Mesodermal cell (in vitro differentiated cells): ENCODE results near the gene SLC66A1.

ENCODE experiments used
- H3K27ac ChIP-seq: 2 replicates; pipeline ENCODE4 v1.7.0; 2013; ENCODE audit warnings: mild to moderate bottlenecking, low read depth, low read length, moderate library complexity; ENCODE audit not compliant: severe bottlenecking
- H3K36me3 ChIP-seq: 2 replicates; pipeline ENCODE4 v1.7.1; 2013; ENCODE audit warnings: mild to moderate bottlenecking, low read length, moderate library complexity; ENCODE audit not compliant: control insufficient read depth, insufficient read depth
- H3K4me1 ChIP-seq: one replicate; pipeline ENCODE4 v1.7.1; 2013; ENCODE audit warnings: mild to moderate bottlenecking, low read length; ENCODE audit not compliant: insufficient read depth, control insufficient read depth, poor library complexity, severe bottlenecking
- H3K4me3 ChIP-seq: 2 replicates; pipeline ENCODE4 v1.7.0; 2013; ENCODE audit warnings: low read length, control low read depth, mild to moderate bottlenecking; ENCODE audit not compliant: insufficient read depth, poor library complexity, severe bottlenecking; ENCODE audit errors: extremely low read depth
- H3K9me3 ChIP-seq: 2 replicates; pipeline ENCODE4 v1.7.1; 2013; ENCODE audit warnings: mild to moderate bottlenecking, low read length, moderate library complexity; ENCODE audit not compliant: control insufficient read depth
- WGBS, 2 experiments: methylation state at CpG; one replicate each; pipeline ENCODE4 v1.1.5; 2013; ENCODE audit warnings: missing lambda C conversion rate in 2 of 2; ENCODE audit not compliant: insufficient coverage in 2 of 2; 5-methylcytosine and 5-hydroxymethylcytosine counted together

The SLC66A1 gene

DNA sequence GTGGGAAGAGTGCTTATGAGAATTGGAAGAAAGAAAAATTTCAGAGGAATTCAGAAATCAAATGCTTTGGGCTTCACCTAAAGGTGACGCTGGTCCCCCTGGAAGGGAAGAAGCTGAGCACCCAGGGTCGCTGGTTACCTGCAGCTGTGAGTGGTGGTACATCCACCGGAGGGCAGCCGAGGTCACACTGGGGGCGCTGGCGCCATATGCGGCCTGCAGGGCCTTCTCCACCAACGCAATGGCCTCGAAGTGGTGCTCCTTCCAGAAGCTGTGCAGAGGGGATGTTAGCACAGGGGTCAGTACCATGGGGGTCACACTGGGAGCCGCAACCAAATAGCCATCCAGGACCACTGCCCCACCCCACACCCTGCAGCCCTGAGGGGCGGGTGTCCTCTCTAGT lies 6.2 kb upstream of the SLC66A1 start:
- Histone ChIP-seq H3K4me1 (peaks cover 4% of the 10 kb centered on the region), H3K36me3 (peaks cover 64% of the 10 kb centered on the region), H3K27ac (no peak overlapping the region), H3K9me3 (no peaks in the 10 kb centered on the region), H3K4me3 (no peak overlapping the region)
- WGBS, 2 experiments = 93 to 99% methylated on average over 6 to 8 of the region's 11 CpGs

- Histone ChIP-seq H3K9me3 (no peaks in the 10 kb centered on the region), H3K27ac (no peak overlapping the region), H3K36me3 (peaks cover 64% of the 10 kb centered on the region), H3K4me3 (no peak overlapping the region), H3K4me1 (peaks cover 5% of the 10 kb centered on the region)
- WGBS, 2 experiments = 96 to 100% methylated on average over 2 to 5 of the region's 6 CpGs
Observed at GRCh38 chr1:19306941-19307340, 5.2 kb upstream of the SLC66A1 start.

DNA sequence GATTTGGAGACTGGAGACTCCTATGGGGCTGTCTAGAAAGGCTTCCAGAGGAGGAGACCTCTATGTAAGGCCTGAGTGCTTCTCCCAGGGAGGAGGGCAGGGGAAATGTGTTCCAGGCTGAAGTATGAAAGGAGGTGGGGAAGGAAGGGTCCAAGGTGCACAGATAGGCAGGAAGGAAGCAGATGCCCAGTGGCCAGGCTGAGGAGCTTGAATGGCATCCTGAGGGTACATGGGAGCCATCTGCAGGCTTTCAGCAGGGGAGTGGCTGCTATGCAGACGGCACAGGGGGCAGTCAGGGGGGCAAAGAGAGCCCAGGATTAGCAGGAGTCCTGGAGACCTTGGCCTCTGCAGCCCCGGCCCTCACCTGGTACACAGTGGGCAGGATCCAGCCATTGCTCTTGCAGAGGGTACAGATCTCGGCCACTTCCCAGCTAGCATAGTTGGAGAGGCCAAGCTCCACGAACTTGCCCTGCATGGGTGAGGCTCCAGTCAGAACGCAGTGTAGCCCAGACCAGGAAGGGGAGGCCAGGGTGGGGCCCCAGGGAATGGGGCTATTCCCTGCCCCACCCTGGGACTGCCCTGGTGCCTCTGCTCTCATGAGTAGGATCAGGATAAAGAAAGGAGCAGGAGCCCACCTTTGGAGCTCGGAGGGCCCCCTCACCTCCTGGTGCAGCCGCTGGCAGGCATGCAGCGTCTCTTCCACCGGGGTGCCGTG lies 4.2 kb upstream of the SLC66A1 start:
- Histone ChIP-seq H3K36me3 (peaks cover 59% of the 10 kb centered on the region), H3K4me1 (peaks cover 5% of the 10 kb centered on the region), H3K27ac (no peak overlapping the region), H3K4me3 (no peak overlapping the region), H3K9me3 (no peaks in the 10 kb centered on the region)
- WGBS, 2 experiments = 96 to 99% methylated on average over 9 to 10 of the region's 10 CpGs

DNA sequence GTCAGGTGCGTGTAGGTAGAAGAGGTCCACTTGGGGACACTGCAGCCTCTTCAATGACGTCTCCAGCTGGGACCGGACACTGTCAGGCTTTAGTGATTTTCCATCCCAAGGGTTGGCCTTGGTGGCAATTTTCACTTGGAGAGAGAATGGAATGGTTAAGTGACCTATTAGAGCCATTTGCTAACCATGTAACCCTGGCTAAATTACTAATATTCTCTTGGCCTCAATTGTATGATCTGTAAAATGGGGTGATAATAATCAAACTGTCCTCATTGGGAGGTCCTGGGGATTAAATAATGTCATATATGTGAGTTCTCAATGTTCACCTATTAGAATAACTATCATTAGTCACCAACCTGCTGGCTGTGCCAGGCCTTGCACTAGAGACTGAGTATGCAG lies 3.6 kb upstream of the SLC66A1 start:
- Histone ChIP-seq H3K27ac (no peak overlapping the region), H3K4me3 (no peak overlapping the region), H3K9me3 (no peaks in the 10 kb centered on the region), H3K36me3 (peaks cover 54% of the 10 kb centered on the region), H3K4me1 (peaks cover 9% of the 10 kb centered on the region)
- 85% methylated on average over 3 of the region's 3 CpGs; no CpG with 5 or more reads in 1 of the 2 experiments for WGBS, 2 experiments

- peaks cover 51% of the 10 kb centered on the region for H3K36me3 ChIP-seq
- peaks cover 12% of the 10 kb centered on the region for H3K4me1 ChIP-seq
- H3K9me3 ChIP-seq = no peaks in the 10 kb centered on the region
- H3K4me3 ChIP-seq = no peak overlapping the region
- H3K27ac ChIP-seq = no peak overlapping the region
- 100% methylated on average over 5 of the region's 6 CpGs for WGBS, 2 experiments
Observed at GRCh38 chr1:19309123-19309813, 2.9 kb upstream of the SLC66A1 start.

- no peak overlapping the region for H3K4me3 ChIP-seq
- H3K4me1 ChIP-seq = peaks cover 12% of the 10 kb centered on the region
- no peaks in the 10 kb centered on the region for H3K9me3 ChIP-seq
- WGBS, 2 experiments = 100% methylated on average over 1 of the region's 7 CpGs; no CpG with 5 or more reads in 1 of the 2 experiments
- H3K36me3 ChIP-seq = peaks cover 47% of the 10 kb centered on the region
- H3K27ac ChIP-seq = no peak overlapping the region
Observed at GRCh38 chr1:19310061-19310460, 2.1 kb upstream of the SLC66A1 start.

GRCh38 chr1:19310720-19311502 lies 1.2 kb upstream of the SLC66A1 start:
- Histone ChIP-seq H3K4me3 (peak overlapping the region; percentile 84), H3K4me1 (peaks cover 19% of the 10 kb centered on the region), H3K36me3 (peaks cover 39% of the 10 kb centered on the region), H3K9me3 (no peaks in the 10 kb centered on the region), H3K27ac (no peak overlapping the region)
- 59 to 62% methylated on average over 8 of the region's 13 CpGs for WGBS, 2 experiments

- Histone ChIP-seq H3K36me3 (peaks cover 38% of the 10 kb centered on the region), H3K4me1 (peaks cover 21% of the 10 kb centered on the region), H3K9me3 (no peaks in the 10 kb centered on the region), H3K4me3 (peak overlapping the region; percentile 84), H3K27ac (peak overlapping the region; percentile 41)
- WGBS, 2 experiments = 0 to 1% methylated on average over 28 to 29 of the region's 29 CpGs
Observed at GRCh38 chr1:19311503-19311930, 609 bp upstream of the SLC66A1 start.

DNA sequence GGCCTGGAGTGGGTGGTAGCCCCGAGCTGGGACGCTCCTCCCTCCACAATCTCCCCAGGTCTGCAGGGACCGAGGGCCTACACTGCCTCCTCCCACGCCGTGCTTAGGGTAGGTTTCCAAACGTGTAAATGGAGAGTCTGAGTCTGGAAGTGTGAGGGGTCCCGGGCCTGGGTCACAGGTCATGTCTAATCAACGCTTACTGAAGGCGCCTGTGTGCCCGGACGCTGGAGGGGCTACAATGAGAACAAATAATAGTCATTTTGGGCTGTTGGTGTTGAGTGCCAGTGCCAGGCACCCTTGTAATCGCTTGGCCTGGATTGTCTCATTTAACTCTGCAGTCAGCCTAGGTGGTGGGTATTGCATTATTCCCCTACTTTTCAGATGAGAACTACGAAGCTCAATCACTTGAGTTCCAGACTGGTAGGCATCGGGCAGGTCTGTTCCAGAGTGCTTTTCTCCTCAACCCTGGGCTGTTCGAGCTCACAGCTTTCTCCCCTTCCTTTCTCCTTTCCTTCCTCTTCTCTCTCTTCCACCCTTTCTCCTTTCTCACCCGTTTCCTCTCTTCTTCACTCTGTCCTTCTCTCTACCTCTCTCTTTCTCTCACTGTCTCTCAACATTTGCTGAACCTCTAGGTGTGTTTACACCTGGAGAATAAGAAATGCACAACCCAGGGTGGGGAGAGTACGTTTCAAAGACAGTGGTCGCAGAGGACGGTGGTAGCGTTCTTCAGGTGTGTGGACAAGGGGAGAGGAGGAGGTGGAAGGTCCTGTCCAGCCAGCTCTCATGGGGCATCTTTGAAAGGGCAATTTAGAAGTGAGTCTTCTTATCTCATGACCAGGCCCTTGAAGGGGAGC lies 883 bp downstream of the SLC66A1 start:
- peak overlapping the region; percentile 84 for H3K4me3 ChIP-seq
- peaks cover 34% of the 10 kb centered on the region for H3K36me3 ChIP-seq
- peak overlapping the region; percentile 77 for H3K27ac ChIP-seq
- 57 to 61% methylated on average over 13 to 20 of the region's 20 CpGs for WGBS, 2 experiments
- H3K4me1 ChIP-seq = peaks cover 21% of the 10 kb centered on the region
- H3K9me3 ChIP-seq = no peaks in the 10 kb centered on the region

DNA sequence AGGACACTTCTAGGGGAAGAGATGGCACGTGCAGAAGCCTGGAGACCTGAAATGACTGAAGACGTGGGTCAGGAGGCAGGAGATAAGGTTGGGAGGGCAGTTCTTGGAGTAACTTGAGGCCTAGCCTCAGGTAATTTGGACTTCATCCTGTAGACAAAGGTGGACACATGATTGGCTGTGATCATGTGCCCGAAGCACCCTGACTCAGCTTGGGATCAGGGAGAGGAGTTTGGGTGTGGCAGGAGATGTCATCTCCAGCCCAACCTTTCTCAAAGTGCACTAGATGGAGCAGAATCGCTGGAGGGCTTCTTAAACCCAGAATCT lies 1.5 kb downstream of the SLC66A1 start:
- no peak overlapping the region for H3K4me3 ChIP-seq
- peaks cover 33% of the 10 kb centered on the region for H3K36me3 ChIP-seq
- WGBS, 2 experiments = 83 to 100% methylated on average over 4 of the region's 4 CpGs
- H3K4me1 ChIP-seq = peaks cover 21% of the 10 kb centered on the region
- H3K9me3 ChIP-seq = no peaks in the 10 kb centered on the region
- H3K27ac ChIP-seq = no peak overlapping the region
